IPS-18c (cell line): Measurements from ENCODE around the gene BET1L.
"Not testable (repeated sequence)": the region's sequence is repeated elsewhere in the genome, so short reads cannot be mapped to it uniquely, and the experiment has no call there.

Source experiments
- H3K4me3 ChIP-seq: 2 replicates; pipeline ENCODE4 v1.7.0; 2013; ENCODE audit warnings: low read depth, mild to moderate bottlenecking, low read length, moderate library complexity; ENCODE audit not compliant: insufficient read depth
- H3K9me3 ChIP-seq: one replicate; pipeline ENCODE4 v1.6.1; 2013; ENCODE audit warnings: mild to moderate bottlenecking, low read length, moderate library complexity; ENCODE audit not compliant: control insufficient read depth, insufficient read depth

BET1L gene

DNA sequence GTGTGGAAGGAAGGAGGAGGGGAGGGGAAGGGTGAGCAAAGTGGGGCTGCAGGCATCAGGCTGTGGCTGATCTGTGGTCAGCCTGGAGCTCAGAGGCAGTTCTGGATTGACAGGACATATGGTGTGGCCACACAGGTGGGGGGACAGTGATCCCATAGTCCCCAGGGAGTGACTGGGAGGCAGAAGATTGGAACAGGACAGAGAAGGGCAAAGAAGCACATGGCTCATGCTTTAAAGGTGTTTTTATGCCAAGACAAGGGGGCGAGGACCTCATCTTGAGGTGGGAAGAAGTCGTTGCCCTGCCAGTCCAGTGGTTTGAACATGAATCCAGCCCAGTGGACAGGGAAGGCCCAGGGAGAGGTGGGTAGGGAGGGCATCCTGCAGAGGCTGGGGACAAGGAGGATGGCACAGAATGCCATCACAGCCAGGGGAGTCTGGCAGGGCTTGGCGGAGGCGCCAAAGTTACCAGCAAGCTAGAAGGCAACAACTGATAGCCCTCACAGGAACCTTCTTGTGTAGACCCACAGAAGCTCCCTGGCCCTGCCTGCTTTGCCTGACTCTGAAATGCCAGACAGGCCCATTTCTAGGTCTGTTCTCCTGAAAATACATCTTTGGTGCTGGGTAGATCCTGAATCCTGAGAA, 3.1 kb downstream of the BET1L start:
- Histone ChIP-seq H3K9me3 (no peaks in the 10 kb centered on the region), H3K4me3 (no peak overlapping the region)

DNA sequence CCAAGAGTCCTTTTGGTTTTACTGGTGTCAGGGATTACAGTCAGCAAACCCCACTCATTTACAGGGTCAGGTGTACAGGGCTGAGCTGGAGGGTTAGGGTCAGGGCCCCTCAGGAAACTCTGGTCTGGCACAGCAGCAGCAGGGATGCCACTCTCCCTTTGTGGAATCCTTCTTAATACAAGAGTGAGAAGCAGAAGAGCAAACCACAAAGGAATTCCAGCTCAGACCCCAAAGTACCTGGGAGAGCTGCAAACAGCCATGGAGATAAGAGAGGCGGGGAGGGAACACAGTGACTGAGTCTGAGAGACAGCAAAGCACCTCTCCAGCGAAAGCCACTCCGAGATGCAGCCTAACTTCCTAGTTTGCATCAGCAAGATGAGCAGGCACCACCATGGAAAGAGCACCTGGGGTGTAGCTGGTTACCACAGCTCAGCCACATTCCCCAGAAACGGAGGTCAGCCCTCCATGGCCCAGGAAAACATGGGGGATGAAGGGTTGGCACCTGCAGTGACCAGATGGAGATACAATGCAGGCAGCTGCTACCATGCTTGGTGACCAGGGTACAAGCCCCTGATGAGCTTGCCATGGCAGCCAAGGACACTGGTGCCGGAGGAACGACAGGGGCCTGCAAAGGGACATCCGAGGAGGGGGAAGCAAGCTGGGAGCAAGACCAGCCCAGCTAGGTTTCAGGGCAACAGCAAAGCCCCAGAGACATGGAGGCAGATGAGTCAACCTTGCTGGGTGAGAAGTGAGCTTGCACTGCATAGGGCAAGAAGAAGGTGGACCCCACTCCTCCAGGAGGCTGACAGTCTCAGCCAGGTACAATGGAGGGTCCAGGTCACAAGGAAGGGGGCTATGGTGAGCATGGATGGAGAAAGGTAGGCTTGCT, 3.9 kb downstream of the BET1L start:
- no peak overlapping the region for H3K4me3 ChIP-seq
- no peaks in the 10 kb centered on the region for H3K9me3 ChIP-seq

DNA sequence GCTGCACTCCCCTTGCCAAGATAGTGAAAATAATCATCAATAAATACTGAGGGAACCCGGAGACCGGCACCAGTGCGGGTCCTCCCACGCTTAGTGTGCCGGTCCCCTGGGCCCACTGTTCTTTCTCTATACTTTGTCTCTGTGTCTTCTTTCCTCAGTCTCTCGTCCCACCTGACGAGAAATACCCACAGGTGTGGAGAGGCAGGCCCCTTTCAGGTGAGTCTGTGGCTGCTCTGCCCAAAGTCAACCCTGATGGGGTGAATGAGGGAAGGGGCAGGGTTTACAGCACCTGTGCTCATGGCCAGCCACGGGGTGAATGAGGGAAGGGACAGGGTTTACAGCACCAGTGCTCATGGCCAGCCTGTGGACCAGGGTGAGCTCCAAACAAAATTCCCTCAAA, 4.7 kb downstream of the BET1L start:
- Histone ChIP-seq H3K4me3 (no peak overlapping the region), H3K9me3 (no peaks in the 10 kb centered on the region)

DNA sequence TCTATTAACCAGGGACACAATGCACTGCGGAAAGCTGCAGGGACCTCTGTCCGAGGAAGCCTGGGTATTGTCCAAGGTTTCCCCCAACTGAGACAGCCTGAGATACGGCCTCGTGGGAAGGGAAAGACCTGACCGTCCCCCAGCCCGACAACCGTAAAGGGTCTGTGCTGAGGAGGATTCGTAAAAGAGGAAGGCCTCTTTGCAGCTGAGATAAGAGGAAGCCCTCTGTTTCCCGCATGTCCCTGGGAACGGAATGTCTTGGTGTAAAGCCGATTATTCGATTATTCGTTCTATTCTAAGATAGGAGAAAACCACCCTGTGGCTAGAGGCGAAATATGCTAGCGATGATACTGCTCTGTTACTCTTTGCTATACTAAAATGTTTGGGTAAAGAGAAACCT, 5.2 kb downstream of the BET1L start:
- H3K9me3 ChIP-seq = no peaks in the 10 kb centered on the region
- no peak overlapping the region for H3K4me3 ChIP-seq

DNA sequence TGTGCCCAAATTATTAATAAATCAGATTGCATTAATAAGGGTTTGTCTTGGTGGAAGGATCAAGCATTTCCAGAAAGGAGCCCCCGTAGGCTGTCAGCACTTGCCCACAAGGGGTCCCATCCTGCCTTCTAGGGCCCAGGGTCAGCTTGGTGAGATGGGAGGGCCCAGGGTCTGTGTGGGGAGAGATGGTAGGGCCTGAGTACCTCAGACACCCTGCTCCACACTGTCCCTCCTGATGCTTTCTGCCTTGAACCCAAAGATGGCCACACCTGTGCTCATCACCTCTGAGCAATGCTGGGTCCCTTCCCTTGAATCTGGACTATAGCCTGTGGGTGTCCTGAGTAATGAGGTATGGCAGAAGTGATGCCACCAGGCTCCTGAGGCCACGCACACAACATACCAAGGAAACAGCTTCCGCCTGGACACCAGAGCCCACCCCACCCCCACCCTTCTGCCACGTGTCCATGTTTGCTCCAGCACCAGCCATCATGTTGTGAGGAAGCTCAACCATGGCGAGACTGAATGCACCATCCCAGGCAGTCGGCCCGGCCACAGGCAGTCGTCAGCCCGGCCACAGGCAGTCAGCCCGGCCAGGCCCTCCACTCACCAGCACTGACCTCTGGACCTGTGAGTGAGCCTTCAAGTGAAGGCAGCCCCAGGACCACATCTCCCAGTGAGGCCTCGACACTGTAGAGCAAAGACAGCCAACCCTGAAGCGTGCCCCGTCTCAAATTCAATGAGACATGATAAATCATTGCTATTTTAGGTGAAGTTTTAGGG, 6.8 kb downstream of the BET1L start:
- H3K9me3 ChIP-seq = no peaks in the 10 kb centered on the region
- H3K4me3 ChIP-seq = no peak overlapping the region

DNA sequence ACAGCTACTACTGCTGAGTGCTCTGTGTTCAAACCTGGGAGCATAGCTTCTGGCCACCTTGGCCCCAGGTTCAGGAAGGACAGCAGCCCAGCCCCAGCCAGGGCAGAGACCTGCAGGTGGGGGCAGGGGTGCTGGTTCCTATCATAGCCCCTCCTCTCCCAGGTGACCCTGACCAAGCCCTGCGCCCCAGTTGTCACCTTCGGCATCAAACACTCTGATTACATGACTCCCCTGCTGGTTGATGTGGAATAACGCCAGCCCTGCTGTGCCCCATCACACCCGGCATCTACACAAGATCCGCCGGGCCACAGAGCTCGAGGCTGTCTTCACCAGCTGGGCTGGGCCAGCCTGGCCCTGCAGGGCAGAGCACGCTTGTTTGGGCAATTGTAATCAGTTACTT, 7.4 kb downstream of the BET1L start:
- H3K4me3 ChIP-seq = no peak overlapping the region
- H3K9me3 ChIP-seq = no peaks in the 10 kb centered on the region

DNA sequence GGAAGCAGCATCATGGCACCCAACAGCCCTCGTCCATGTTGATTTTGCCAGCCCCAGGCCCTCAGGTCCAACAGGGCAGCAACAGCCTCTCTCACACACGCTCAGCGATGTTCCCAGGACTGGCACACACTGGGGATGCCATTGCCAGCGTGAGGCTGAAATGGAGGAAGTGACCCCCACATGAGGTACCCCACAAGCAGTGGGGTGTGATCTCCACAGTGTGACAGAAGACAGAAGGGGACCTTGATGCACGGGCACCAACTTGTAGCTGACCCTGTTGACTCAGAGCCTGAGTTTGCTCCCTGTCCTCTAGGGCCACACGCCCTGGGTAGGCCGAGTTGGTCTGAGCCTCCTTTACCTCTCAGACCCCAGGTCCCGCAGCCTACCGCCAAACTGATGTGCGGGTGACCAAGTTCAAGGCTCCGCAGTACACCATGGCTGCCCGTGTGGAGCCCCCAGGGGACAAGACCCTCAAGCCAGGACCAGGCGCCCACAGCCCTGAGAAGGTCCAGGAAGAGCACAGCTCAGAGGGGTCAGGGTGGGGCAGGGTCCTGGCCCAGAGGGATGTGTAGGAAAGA, 8.1 kb downstream of the BET1L start:
- Histone ChIP-seq H3K9me3 (no peaks in the 10 kb centered on the region), H3K4me3 (no peak overlapping the region)

DNA sequence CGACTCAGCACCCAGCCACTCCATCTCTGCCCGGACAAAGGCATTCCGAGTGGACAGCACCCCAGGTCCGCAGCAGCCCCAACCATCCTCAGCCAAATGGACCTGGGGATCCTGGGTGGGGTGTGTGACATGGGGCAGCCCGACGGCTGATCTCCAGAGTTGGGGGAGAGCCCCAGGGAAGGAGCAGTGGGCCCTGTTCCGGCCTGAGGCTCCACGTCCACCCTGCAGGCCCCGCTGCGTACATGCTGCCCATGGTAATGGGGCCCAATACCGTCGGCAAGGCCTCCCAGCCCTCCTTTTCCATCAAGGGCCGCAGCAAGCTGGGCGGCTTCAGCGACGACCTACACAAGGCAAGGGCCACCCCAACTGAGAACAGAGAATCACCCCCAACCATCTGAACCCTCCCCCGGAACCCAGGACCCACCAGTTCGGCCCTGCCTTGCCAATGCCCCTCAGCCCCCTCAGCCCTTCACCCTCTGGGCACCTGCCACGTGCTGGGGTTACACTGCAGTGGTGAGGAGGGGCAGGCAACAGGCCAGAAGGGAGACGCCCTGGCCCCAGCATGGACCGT, 8.9 kb downstream of the BET1L start:
- Histone ChIP-seq H3K9me3 (no peaks in the 10 kb centered on the region), H3K4me3 (no peak overlapping the region)

DNA sequence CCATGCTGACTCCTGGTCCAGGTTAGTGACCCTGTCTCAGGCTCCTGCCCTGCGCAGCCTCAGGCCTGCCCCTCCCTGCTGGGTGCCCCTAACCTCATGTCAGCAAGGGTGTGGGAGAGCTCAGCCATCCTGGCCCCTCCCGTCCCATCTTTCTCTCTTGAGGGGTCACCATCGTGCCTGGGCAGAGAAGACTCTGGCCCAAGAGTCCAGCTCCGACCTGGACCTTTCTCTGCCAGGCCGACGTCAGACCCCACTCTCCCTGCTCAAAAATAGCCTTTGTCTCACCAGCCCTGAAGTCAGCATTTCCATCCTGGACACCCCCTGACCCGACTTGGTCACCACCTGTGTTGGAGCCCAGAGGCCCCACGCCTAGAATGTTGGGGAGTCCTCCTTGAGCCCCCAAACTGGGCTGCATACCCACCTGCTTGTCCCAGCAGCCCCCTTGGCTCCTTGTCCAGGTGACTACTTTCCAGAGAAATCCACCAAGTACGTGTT, 9.4 kb downstream of the BET1L start:
- Histone ChIP-seq H3K9me3 (no peaks in the 10 kb centered on the region), H3K4me3 (no peak overlapping the region)

DNA sequence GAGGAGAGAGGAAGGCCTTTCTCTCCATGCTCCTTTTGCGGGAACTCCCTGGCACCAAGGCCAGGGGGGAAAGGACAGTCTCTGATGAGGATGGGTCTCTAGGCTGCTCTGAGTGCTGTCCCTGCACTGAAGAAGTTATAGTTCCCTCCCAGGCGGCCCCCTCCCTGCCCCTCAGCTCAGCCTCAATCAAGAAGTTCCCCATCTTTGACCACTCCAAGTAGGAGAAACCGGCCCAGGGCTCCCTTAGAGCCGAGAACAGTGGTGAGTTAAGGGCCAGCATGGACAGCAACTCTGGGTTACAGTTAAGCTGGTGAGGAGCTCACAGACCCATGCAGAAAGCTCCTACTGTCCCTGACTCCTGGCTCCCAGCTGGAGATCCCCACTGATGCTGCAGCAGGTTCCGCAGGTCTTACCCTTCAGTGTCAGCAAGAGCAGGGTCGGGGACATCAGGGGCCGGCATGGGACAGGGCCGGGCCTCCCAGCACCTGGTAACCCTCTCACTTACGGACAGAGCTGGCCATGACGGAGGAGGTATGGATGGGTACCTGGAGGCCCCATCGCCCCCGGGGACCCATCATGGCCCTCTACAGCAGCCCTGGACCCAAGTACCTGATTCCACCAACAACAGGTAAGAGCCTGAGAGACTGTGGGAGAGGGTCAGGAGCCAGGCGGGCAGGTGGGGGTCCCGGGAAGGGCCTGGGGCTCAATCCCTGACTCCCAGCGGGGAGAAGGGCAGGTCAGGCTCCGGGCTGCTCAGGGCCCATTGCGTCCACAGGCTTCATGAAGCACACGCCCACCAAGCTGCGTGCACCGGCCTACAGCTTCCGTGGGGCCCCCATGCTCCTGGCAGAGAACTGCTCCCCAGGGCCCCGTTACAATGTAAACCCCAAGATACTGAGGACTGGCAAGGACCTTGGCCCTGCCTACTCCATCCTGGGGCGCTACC, 10.1 kb downstream of the BET1L start:
- Histone ChIP-seq H3K4me3 (no peak overlapping the region), H3K9me3 (no peaks in the 10 kb centered on the region)

DNA sequence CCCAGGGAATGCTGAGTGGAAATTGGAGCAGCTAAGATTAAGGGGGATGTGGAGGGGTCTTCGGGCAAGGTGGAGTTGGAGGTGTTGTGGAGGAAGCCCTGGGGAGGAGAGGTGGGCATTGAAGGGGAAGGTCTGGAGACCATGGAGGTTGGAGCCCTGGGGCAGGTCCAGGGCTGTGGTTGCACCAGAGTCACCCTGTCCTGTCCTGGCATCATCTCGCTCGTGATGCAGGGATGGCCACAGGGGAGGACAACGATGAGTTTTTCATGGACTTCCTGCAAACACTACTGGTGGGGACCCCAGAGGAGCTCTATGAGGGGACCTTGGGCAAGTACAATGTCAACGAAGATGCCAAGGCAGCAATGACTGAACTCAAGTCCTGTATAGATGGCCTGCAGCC, 13.7 kb downstream of the BET1L start:
- not testable (repeated sequence) for H3K4me3 ChIP-seq, H3K9me3 ChIP-seq

DNA sequence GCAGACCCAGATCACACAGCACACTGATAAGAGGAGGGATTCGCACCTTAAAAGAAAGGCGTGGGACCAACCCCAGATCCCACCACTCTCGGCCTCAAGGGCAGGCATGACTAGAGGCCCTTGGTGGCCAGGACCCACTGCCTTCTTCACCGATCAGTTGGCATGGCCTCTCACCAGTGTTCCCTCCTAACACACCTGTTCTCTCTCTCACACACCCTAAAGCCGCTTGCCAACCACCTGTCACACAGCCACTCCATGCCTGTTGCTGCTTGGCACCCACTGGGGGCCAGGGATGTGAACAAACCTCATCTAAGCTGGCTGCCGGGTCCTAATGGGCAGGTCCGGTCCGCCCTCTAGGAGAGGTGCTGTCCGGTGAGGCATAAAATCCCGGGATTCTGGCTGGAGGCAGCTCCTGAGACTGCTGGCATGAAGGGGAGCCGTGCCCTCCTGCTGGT, 14.5 kb downstream of the BET1L start, which contains the start of gene SCGB1C1:
SCGB1C1 (plus strand) TSS at position 405 of the 455 bp plus-strand sequence; CDS start at position 427, 22 bp downstream.
- not testable (repeated sequence) for H3K9me3 ChIP-seq, H3K4me3 ChIP-seq

DNA sequence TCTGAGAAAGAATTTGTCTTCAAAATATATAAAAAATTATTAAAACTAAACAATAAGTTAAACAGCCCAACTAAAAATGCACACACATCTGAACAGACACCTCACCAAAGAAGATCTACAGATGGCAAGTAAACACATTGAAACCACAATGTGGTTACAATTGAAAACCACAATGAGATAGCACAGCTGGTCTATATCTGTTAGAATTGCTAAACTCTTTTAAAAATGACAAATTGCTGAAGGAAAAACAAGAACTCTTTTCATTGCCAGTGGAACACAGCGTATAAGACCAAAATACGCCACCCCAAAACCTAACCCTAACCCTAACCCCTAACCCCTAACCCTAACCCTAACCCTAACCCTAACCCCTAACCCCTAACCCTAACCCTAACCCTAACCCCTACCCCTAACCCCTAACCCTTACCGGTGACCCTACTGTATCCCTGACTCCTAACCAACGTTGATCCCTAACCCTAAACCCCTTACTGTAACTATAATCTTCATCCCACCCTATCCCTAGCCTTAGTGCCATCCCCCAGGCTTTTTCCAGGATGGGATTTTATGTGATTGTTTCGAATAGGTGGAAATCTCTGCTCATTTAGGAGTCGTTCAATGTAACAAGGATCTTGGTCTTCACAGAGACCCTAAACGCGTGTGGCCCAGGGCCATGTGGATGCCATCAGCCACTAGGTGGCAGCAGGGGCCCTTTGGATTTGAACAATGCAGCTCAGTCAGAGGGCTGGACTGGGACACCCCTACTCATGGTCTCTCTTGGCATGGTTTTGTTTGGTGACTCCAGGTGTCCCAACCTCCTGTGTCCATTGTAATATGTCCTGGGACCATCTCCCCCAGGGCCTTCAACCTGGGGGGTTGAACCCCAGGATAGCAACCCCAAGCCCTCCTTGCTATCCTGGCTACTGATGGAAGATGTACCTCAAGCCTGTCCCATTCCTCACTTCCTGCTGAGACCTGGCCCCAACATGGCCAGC, 15.4 kb downstream of the BET1L start:
- not testable (repeated sequence) for H3K9me3 ChIP-seq, H3K4me3 ChIP-seq

DNA sequence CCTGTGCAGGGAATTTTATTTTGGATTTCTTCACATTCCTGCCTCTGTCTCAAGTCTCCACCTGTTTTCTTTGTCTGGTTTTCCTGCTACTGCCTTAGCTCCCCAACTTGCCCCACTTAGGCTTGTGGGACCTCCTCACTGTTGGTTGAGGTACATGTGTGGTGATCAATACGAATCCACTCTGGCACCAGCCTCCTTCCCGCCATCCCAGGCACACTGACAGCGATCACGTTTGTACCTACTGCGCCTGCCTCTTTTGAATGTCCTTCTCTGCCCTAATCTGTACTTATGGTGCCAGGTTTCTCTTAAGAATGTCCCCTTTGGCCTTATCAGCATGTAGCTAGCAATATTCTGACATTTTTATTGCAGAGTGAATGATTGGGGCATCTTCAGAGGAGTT, 16.7 kb downstream of the BET1L start:
- not testable (repeated sequence) for H3K4me3 ChIP-seq, H3K9me3 ChIP-seq

DNA sequence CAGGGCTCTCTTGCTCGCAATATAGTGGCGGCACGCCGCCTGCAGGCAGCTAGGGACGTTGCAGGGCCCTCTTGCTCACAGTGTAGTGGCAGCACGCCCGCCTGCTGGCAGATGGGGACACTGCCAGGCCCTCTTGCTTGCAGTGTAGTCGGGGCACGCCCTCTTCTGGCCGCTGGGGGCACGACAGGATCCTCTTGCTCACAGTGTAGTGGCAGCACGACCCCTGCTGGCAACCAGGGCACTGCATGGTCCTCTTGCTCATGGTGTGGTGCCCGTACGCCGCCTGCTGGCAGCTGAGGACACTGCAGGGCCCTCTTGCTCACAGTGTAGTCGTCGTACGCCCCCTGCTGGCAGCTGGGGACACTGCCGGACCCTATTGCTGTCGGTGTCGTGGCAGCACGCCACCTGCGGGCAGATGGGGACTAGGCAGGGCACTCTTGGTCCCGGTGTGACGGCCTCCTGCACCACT, 17.3 kb downstream of the BET1L start:
- H3K9me3 ChIP-seq, H3K4me3 ChIP-seq: not testable (repeated sequence)
